Non-pigmented ciliary epithelial cell (primary cell): ENCODE results near the gene CEBPB.
A peak's percentile ranks its signal among the peaks of the same experiment; 100 is the strongest.
"Not testable (repeated sequence)": the region's sequence is repeated elsewhere in the genome, so short reads cannot be mapped to it uniquely, and the experiment has no call there.

Source experiments
- DNase-seq: peaks from one replicate; pipeline ENCODE4 v3.0.0-alpha.2; 2010; ENCODE audit warnings: low read depth

CEBPB gene

DNA sequence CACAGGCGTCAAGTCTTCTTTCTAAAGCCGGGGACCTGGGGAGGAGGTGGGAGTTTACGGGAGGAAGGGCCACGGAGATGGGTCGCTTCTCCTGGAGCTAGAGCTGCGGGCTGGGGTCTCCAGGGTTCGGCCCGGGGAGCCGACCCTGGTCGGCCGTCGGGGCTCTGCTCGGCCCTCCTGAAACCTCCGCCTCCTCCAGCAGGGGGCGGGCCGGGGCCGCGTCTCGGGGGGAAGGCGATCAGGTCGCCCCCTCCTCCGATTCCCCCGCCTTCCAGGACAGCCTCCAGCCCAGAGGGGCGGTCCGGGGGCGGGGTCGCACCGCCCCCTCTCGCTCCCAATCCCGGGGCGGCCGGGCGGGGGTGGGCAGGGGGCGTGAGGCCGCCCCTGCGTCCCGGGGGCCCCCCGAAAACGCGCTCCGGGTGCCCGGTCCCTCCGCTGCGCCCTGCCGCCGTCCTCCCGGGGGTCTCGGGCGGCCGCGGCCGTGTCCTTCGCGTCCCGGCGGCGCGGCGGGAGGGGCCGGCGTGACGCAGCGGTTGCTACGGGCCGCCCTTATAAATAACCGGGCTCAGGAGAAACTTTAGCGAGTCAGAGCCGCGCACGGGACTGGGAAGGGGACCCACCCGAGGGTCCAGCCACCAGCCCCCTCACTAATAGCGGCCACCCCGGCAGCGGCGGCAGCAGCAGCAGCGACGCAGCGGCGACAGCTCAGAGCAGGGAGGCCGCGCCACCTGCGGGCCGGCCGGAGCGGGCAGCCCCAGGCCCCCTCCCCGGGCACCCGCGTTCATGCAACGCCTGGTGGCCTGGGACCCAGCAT, at the start of gene CEBPB:
TSS of gene CEBPB (plus strand) at position 580 of the 814 bp plus-strand sequence. CDS start at position 784, 204 bp downstream.
- no peak for DNase-seq

DNA sequence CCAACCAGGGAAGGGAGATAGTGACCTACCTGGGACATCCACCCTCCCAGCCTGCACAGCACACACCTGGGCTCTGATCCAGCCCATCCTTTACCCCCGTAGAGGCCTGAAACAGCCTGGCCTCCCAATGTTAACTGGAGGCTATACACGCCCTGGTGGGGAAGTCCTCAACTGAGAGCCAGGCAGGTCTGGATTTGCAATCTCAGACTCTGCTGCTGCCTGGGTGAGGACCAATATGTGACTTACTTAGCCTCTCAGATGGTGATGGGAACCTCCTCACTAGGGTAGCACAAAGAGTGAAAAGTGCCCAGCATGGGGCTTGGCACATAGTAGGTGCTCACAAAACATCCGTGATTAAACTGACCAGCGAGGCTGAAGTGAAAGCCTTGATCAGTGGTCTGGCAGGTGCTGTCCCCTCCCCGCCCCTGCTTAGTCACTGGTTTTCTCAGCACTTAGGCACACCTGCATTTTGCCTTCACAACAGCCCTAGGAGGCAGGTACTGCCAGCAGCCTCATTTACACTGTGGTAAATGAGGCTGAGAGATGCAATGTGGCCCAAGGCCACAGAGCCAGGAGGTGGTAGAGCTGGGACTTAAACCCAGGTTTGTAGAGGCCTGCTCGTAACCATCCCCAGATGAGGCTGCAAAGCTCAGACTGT, 49.5 kb upstream of the CEBPB start:
- DNase-seq: no peak

GRCh38 chr20:50141811-50142561, 48.6 kb upstream of the CEBPB start:
- no peak for DNase-seq

DNA sequence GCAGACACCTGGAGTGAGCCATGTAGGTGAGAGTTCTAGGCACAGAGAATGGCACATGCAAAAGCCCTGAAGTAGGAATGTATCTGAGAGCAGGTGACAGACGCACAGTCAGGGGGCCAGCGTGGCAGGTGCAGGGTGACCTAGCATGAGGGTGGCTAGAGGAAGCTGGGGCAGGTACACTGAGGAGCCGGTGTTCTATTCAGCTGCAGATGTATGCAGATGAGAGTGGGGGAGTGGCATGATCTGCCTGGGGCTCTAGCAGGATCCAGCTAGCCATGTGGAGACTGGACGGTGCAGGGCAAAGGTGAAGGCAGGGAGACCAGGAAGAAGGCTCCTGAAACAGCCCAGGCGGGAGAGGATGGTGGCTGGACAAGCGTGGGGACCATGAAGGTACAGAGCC, 47.8 kb upstream of the CEBPB start:
- no peak for DNase-seq

DNA sequence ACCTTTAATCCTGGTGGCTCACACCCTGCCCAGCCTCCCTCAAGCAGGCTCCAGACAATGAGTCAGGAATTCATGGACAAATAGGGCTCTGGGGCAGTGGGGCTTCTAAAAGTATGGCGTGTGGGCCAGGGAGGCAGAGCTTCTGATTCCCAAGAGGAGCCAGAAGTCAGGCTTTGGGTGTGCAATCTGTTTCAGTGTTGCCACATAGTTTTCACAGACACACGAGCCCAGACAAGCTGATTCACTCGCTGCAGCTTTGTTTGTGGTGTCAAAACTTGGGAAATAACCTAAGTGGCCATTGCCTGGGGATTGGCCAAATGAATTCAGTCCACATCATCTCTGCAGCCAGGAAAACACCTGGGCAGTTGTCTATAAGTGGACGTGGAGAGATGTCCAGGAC, 46.3 kb upstream of the CEBPB start:
- peak; percentile 92 for DNase-seq

GRCh38 chr20:50145566-50145965, 45.1 kb upstream of the CEBPB start:
- DNase-seq: no peak

- DNase-seq: no peak
Measured at GRCh38 chr20:50146214-50146613, 44.4 kb upstream of the CEBPB start.

- no peak for DNase-seq
Measured at GRCh38 chr20:50146732-50147662, 43.6 kb upstream of the CEBPB start.

DNA sequence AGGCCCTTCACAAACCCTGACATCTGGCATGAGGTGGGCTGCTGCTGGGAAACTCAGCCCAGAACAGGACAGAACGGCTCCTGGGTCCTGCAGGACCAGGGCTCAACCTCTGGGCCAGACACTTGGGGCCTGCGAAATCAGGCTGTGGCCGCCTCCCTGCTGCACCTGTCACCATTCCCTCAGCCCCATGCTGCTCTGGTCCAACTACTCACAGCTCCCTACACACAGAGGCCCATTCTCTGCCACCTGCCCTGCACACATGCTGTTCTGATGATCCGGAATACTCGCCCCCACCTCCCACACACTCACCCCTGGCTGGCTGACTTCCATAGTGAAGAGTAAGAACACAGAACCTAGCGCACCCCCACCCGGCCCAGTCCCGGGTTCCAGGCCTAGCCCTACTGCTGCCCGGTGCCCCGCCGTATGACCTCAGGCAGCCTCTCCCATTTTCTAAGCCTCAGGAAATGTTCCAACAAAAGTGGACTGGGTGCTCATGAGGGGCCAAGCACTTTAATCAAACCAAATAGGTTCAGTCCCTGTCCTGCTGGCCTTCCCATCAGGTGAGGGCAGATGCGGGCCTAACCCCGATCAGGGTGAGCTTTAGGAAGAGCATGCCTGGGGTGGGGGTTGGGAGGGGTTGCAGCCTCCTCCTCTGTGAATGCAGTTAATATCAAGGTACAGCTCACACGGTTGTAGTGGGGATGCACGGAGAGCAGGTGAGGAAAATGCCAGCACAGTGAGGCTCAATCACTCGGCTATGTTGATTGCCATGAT, 41.0 kb upstream of the CEBPB start:
- DNase-seq: no peak

DNA sequence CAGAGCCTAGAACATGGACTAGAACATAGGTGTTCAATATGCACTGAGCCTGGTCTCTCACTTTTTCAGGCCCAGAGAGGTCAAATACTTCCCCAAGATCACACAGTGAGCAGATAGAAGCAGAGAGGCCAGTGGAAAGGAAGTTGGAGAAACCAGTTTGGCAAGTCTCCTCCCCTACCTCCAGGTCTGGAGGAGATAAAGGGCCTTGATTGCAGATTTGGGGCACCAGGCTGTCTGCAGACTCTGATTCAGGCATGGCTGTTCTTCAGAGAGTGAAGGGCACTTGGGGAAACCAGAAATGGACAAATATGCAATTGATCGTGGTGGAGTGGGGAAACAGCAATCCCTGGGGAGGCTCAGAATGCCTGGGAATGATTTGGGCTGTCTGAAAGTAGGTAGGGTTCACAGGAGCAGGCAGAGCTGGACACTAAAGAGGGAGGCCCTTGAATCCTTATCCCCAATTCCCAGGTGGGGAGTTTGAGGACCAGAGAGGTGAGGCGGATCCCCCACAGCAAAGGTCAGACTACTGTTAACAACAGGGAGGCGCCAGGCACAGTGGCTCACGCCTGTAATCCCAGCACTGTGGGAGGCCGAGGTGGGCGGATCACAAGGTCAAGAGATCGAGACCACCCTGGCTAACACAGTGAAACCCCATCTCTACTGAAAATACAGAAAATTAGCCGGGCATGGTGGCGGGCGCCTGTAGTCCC, 39.4 kb upstream of the CEBPB start:
- DNase-seq: no peak

GRCh38 chr20:50152394-50153152, 38.1 kb upstream of the CEBPB start:
- DNase-seq: no peak

DNA sequence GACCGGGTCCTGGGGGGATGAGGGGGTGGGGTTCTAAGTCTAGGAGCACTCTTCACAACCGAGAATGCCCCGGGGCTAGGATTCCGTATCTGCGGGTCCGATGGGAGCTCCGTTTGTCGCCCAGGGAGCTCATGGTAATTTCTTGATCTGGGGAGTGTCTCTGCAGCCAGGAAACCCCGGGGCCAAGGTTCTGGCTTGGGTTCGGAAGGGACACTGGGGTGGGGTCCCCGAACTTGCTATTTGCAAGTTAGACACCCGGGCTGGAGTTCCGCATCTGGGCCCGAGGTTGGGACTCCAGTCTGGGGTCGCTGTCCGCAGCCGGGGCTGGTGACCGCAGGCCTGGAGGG, 37.5 kb upstream of the CEBPB start:
- DNase-seq: no peak

- DNase-seq: no peak
Measured at GRCh38 chr20:50153500-50154377, 36.9 kb upstream of the CEBPB start, which contains the start of gene PEDS1. Gene PEDS1 (minus strand): TSS chr20:50153723. CDS start chr20:50153637, 86 bp downstream.

DNA sequence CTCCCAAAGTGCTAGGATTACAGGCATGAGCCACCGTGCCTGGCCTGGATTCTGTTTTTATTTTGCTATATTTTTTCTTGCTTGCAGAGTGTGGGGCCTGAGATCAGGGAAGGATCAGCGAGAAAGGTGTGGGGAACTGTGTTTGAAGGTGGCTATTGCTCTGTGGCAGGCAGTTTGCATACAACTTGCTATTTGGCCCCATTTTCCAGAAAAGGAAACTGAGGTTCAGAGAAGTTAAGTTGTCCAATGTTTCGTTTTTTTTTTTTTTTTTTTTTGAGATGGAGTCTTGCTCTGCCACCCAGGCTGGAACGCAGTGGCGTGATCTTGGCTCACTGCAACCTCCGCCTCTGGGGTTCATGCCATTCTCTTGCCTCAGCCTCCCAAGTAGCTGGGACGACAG, 29.1 kb upstream of the CEBPB start:
- DNase-seq: not testable (repeated sequence)

DNA sequence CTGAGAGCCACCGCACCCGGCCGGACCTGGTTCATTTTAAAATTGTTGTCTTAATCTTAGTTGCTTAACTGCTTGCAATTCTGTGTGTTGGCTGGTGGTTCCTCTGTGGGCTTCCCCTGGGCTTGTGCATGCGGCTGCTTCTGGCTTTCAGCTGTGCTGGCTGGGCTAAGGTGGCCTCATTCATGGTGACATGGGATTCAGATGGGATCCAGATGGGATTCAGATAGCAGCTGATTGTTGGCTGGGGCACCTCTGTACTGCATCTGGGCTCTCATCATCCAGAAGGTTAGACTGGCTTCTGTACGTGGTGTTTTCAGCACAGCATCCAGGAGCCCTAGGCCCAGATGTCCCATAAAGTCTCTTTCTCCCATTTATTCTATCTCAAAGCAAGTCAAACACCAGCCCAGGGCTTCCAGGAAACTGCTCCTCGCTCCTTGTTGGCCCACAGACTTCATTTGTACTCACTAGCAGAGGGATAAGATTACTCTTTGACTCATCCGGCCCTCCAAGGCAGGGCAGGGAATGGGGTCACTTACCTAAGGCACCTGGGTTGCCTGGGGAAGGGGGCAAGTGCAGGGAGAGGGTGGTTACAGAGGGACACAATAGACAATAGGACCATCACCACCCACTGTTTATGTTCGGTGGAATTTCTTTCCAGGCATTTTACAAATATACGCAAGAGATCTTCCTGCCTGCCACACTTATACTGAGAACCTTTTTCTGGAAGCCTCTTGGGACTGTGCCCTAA, 26.9 kb upstream of the CEBPB start:
- DNase-seq: no peak

GRCh38 chr20:50165684-50166554, 24.7 kb upstream of the CEBPB start:
- DNase-seq: peak; percentile 99

GRCh38 chr20:50169329-50169823, 21.3 kb upstream of the CEBPB start:
- no peak for DNase-seq
